ENCODE results near the gene MORC3. TPM values are rescaled to one million over a fixed set of nuclear protein-coding genes. Genes with fewer than 3 reads are reported as not detected.

MORC3 gene
- total and polyA plus RNA-seq, 2 of the 4 experiments (the other 2 are of a cell fraction), result 14.0 to 23.5 TPM

DNA sequence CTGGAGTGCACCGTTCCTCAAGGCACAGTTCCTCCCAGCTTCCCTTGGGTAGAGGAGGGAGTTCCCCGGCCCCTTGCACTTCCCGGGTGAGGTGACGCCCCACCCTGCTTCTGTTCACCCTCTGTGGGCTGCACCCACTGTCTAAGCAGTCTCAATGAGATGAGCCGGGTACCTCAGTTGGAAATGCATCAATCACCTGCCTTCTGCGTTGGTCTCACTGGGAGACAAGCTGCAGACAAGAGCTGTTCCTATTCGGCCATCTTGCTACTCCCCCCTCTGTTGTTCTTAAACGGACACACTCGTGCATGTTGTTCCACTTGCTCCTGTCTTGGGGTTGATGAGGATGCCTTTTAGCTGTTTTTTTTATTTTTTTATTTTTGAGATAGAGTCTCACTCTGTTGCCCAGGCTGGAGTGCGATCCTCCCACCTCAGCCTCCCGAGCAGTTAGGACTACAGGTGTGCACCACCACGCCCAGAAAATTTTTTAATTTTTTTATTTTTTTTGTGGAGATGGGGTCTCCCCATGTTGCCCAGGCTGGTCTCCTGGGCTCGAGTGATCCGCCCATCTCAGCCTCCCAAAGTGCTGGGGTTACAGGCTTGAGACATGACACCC is 3.0 kb upstream of the MORC3 start:
- no peak overlapping the region for H3K4ac ChIP-seq (ENCODE audit: low read depth, low read length)
- H3K36me3 ChIP-seq (ENCODE audit: control insufficient read depth, insufficient read depth, low read length), result no peaks in the 10 kb centered on the region
- no peak for TF ChIP-seq CEBPB (IDR thresholded peaks at IDR 0.05; ENCODE audit: low read depth, low read length)
- no peak for TF ChIP-seq BHLHE40 (IDR thresholded peaks at IDR 0.05; ENCODE audit: low read depth, low read length)
- no peak for TF ChIP-seq SMC3 (IDR thresholded peaks at IDR 0.05; ENCODE audit: low read depth, low read length)
- no peak for TF ChIP-seq RAD21 (IDR thresholded peaks at IDR 0.05; ENCODE audit: low read length)
- no peak for TF ChIP-seq POLR2A (IDR thresholded peaks at IDR 0.05; ENCODE audit: low read depth, low read length)
- no peak for TF ChIP-seq CHD1 (IDR thresholded peaks at IDR 0.05; ENCODE audit: low read depth, low read length)
- TF ChIP-seq RCOR1 (IDR thresholded peaks at IDR 0.05; ENCODE audit: insufficient replicate concordance, low read length), result no peak
- TF ChIP-seq MAFK (IDR thresholded peaks at IDR 0.05; ENCODE audit: low read depth, low read length), result no peak
- no peak for TF ChIP-seq FOS (IDR thresholded peaks at IDR 0.05; ENCODE audit: low read depth, low read length)
- TF ChIP-seq, protein P1, sequence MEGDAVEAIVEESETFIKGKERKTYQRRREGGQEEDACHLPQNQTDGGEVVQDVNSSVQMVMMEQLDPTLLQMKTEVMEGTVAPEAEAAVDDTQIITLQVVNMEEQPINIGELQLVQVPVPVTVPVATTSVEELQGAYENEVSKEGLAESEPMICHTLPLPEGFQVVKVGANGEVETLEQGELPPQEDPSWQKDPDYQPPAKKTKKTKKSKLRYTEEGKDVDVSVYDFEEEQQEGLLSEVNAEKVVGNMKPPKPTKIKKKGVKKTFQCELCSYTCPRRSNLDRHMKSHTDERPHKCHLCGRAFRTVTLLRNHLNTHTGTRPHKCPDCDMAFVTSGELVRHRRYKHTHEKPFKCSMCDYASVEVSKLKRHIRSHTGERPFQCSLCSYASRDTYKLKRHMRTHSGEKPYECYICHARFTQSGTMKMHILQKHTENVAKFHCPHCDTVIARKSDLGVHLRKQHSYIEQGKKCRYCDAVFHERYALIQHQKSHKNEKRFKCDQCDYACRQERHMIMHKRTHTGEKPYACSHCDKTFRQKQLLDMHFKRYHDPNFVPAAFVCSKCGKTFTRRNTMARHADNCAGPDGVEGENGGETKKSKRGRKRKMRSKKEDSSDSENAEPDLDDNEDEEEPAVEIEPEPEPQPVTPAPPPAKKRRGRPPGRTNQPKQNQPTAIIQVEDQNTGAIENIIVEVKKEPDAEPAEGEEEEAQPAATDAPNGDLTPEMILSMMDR (conservative IDR thresholded peaks at IDR 0.05; ENCODE audit: low read depth, low read length), result no peak
- no peak for TF ChIP-seq RFX5 (IDR thresholded peaks at IDR 0.05; ENCODE audit: low read depth, low read length)
- TF ChIP-seq, protein P2, sequence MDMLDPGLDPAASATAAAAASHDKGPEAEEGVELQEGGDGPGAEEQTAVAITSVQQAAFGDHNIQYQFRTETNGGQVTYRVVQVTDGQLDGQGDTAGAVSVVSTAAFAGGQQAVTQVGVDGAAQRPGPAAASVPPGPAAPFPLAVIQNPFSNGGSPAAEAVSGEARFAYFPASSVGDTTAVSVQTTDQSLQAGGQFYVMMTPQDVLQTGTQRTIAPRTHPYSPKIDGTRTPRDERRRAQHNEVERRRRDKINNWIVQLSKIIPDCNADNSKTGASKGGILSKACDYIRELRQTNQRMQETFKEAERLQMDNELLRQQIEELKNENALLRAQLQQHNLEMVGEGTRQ (IDR thresholded peaks at IDR 0.05; ENCODE audit: low read depth, low read length), result no peak
- TF ChIP-seq MAZ (IDR thresholded peaks at IDR 0.05; ENCODE audit: borderline replicate concordance, low read depth, low read length), result no peak
- TF ChIP-seq NFE2L2 (IDR thresholded peaks at IDR 0.05; ENCODE audit: low read depth, low read length), result no peak
- TF ChIP-seq, protein P3, sequence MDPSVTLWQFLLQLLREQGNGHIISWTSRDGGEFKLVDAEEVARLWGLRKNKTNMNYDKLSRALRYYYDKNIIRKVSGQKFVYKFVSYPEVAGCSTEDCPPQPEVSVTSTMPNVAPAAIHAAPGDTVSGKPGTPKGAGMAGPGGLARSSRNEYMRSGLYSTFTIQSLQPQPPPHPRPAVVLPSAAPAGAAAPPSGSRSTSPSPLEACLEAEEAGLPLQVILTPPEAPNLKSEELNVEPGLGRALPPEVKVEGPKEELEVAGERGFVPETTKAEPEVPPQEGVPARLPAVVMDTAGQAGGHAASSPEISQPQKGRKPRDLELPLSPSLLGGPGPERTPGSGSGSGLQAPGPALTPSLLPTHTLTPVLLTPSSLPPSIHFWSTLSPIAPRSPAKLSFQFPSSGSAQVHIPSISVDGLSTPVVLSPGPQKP (IDR thresholded peaks at IDR 0.05; ENCODE audit: borderline replicate concordance, low read depth, low read length), result no peak
- H3K23ac ChIP-seq (ENCODE audit: low read depth, low read length), result no peak overlapping the region
- H2BK20ac ChIP-seq (ENCODE audit: low read depth, low read length), result no peak overlapping the region
- H2BK120ac ChIP-seq (ENCODE audit: low read depth, low read length), result no peak overlapping the region
- intact Hi-C loops (cut with micrococcal nuclease) (no loop called here), dilution Hi-C loops (cut with HindIII; ENCODE audit: low sequenced_read_pairs, unreplicated experiment) (no loop called here), in situ Hi-C loops (cut with MboI; ENCODE audit: low sequenced_read_pairs) (no loop called here)
- H3K27me3 ChIP-seq (ENCODE audit: control insufficient read depth, insufficient read depth, low read length), result no peaks in the 10 kb centered on the region
- H4K91ac ChIP-seq (ENCODE audit: insufficient read depth, low read depth, low read length), result no peak overlapping the region
- H3K79me1 ChIP-seq (ENCODE audit: low read depth in 1 of 2, low read length in 2 of 2), result peaks cover 0 to 12% of the 10 kb centered on the region in 2 experiments; a peak in 2 of 4 replicates
- H3K4me1 ChIP-seq (ENCODE audit: control insufficient read depth, insufficient read depth, low read length), result peaks cover 3% of the 10 kb centered on the region; the same call in 1 of the 2 replicates
- no peak overlapping the region for H3K18ac ChIP-seq (ENCODE audit: low read depth, low read length)
- BruUV-seq (replicated peaks), result no TSS peak
- H3K14ac ChIP-seq (replicated peaks; ENCODE audit: low read depth, low read length), result no peak overlapping the region
- H3K4me3 ChIP-seq (ENCODE audit: insufficient read depth, low read depth, low read length), result no peak overlapping the region
- peaks cover 14% of the 10 kb centered on the region; the same call in 1 of the 2 replicates for H4K20me1 ChIP-seq (ENCODE audit: insufficient read depth, low read length)
- H3K56ac ChIP-seq (ENCODE audit: extremely low read depth, insufficient read depth, low read length), result no peak overlapping the region
- DNase-seq, result no peak
- H2BK5ac ChIP-seq (ENCODE audit: low read depth, low read length, poor library complexity, severe bottlenecking), result no peak overlapping the region
- no peaks in the 10 kb centered on the region for H3K9me1 ChIP-seq (ENCODE audit: insufficient read depth, low read length)
- no peak overlapping the region for H3K9ac ChIP-seq (ENCODE audit: low read depth, low read length)
- H3K27ac ChIP-seq (ENCODE audit: insufficient read depth, low read length), result no peak overlapping the region
- no peak for ATAC-seq (ENCODE audit: low read depth)
- no peak overlapping the region for H4K8ac ChIP-seq (ENCODE audit: low read depth in 2 of 2, low read length in 2 of 2)
- H2AK9ac ChIP-seq (replicated peaks; ENCODE audit: low read depth, low read length, poor library complexity), result no peak overlapping the region
- POLR2A ChIA-PET (ENCODE audit: unreplicated experiment), result no interaction called here
- no peak overlapping the region for H2BK15ac ChIP-seq (ENCODE audit: low read depth, low read length)
- H3K9me3 ChIP-seq (ENCODE audit: control insufficient read depth, insufficient read depth, low read length), result no peaks in the 10 kb centered on the region
- CTCF ChIA-PET, result no interaction called here
- H4K5ac ChIP-seq (ENCODE audit: low read depth, low read length), result no peak overlapping the region
- no peak overlapping the region for H3K4me2 ChIP-seq (ENCODE audit: low read depth, low read length)
- no CpG with 5 or more reads among the region's 14 CpGs for WGBS, 2 experiments (ENCODE audit: extremely low coverage in 2 of 2, insufficient read length in 1 of 2)
- H2AK5ac ChIP-seq (ENCODE audit: low read depth, low read length), result no peak overlapping the region
- H2AFZ ChIP-seq (replicated peaks; ENCODE audit: low read length, poor library complexity), result no peak overlapping the region

All from IMR-90 (cell line).